GM19452 (cell line): Measurements from ENCODE around the gene ATXN7L1.
"Not testable (repeated sequence)": the region's sequence is repeated elsewhere in the genome, so short reads cannot be mapped to it uniquely, and the experiment has no call there.

ENCODE experiments used
- ATAC-seq: cut with Tn5 transposase; IDR thresholded peaks from one replicate; pipeline ENCODE4 v1.9.1; 2021; ENCODE audit not compliant: unreplicated experiment

The ATXN7L1 gene

GRCh38 chr7:105712877-105713276 is 163.5 kb downstream of the ATXN7L1 start:
- no peak for ATAC-seq

GRCh38 chr7:105711726-105712402 is 164.5 kb downstream of the ATXN7L1 start:
- ATAC-seq, result no peak

- ATAC-seq, result not testable (repeated sequence)
Observed at GRCh38 chr7:105710720-105711119, 165.7 kb downstream of the ATXN7L1 start.

GRCh38 chr7:105708763-105709080 is 167.7 kb downstream of the ATXN7L1 start:
- no peak for ATAC-seq

DNA sequence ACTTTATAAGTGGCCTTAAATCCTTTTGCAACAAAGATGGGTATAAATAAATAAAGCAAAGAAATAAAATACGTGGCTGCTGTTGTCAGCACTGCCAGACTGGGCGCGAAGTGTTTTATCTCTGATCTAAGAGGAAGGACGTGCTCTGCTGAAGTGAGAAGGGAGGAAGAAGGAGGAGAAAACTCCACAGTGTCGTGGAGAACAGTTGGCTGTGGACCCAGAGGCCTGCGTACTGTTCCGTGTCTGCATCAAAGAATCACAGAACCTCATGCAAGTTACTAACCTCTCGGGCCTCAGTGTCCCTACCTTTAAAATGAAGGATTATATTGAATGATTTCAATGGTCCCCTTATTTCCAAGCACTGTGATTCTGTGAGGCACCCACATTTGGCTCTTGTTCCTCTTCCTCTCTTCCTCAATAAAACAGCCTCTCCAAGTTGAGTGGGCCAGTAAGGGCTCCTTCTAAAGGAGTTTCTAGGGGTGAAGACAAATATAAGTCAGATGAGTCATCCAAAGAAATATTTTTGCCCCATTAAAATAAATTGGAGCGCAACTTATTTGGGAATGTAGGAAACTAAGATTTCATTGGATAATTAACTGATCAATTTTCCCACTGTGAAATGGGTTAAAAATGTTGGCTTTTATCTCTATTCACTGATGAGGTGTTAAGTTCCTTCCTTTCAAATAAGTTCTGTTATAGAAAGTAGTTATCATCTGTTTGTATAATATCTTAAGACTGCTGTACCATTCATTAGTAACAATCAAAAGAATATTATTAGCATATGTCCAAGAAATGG is 168.2 kb downstream of the ATXN7L1 start:
- ATAC-seq, result no peak

DNA sequence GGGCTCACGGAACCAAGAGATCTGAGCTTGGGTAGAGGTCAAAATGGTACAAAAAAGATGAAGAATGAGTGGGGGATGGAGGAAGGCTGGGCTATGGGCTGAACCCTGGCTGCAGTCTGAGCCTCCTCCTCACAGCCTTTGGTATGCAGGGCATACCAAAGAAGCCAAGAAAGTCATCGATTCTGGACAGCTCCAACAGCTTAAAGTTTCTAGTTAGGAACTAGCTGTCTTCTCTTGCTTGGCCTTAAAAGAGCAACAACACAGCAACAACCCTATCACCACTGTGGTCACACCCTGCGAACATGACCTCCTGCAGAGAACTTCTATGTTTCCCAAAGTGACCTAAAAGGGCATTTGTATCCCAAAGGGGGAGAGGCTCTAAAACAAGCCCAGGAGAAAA is 169.0 kb downstream of the ATXN7L1 start:
- no peak for ATAC-seq

DNA sequence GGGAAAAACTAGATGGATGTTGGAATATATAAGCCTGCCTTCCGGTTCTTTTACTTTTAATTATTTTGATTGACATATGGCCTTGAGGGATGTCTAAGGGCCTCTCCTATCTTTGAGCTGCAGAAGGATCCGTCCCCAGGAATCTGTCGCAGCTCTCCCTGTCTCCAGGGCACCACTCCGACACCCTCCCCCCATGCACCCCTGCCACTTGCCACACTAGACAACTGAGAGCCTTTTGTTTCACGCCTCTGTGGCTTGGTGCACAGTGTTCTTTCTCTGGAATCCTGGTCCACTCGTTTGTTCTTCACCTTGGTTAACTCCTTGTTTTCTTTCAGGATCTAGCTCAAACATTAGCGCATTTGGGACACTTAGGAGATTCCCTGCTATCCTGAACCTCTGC is 171.0 kb downstream of the ATXN7L1 start:
- ATAC-seq, result no peak

GRCh38 chr7:105703207-105703930 is 173.0 kb downstream of the ATXN7L1 start:
- no peak for ATAC-seq

GRCh38 chr7:105699568-105700236 is 176.7 kb downstream of the ATXN7L1 start:
- ATAC-seq, result no peak

DNA sequence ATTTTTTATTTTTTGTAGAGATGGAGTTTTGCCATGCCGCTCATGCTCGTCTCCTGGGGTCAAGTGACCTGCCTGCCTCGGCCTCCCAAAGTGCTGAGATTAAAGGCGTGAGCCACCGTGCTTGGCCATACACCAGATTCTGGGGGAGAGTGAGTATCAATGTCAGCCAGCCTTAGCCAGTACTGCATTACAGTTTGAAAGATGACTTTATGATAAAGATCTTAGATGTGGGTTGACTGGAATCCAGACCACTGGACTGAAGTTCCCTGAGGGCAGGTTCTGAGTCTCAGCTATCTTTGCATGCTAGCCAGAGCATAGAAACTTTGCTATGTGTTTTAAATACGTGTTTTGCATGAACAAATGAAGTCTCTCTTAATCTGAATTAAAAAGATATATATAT is 177.9 kb downstream of the ATXN7L1 start:
- ATAC-seq, result no peak

GRCh38 chr7:105697753-105698152 is 178.6 kb downstream of the ATXN7L1 start:
- ATAC-seq, result no peak

GRCh38 chr7:105697169-105697568 is 179.2 kb downstream of the ATXN7L1 start:
- ATAC-seq, result not testable (repeated sequence)

- no peak for ATAC-seq
Observed at GRCh38 chr7:105693576-105693975, 182.8 kb downstream of the ATXN7L1 start.

- ATAC-seq, result peak; percentile 51
Observed at GRCh38 chr7:105691680-105692564, 184.5 kb downstream of the ATXN7L1 start.

GRCh38 chr7:105691082-105691679 is 185.2 kb downstream of the ATXN7L1 start:
- no peak for ATAC-seq

GRCh38 chr7:105690325-105690945 is 186.0 kb downstream of the ATXN7L1 start:
- no peak for ATAC-seq

GRCh38 chr7:105689067-105689819 is 187.2 kb downstream of the ATXN7L1 start:
- no peak for ATAC-seq

DNA sequence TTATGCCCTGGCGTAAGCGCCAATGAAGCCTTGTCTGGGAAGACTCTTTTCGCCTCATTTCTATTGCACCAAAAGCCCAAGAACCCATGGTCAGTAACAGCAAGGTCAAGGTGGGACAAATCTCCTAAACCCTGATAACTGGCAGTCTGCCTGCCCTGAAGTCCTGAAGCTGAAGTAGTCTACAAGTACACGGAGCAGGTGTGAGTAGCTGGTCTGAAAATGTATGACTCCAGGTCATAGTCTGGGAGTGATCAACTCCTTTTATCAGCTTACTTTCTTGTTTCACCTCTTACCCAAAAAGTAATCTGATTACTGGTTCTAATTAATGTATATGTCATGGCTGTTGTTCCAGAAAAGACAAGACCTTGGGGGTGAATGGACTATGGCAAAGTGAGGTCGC is 187.8 kb downstream of the ATXN7L1 start:
- ATAC-seq, result no peak

- no peak for ATAC-seq
Observed at GRCh38 chr7:105685161-105685560, 191.2 kb downstream of the ATXN7L1 start.
